ENCODE measurements around the gene UBE2D2.
"Not testable (repeated sequence)": the region's sequence is repeated elsewhere in the genome, so short reads cannot be mapped to it uniquely, and the experiment has no call there.

The UBE2D2 gene

GRCh38 chr5:139560752-139561654, at the start of gene UBE2D2:
TSS of gene UBE2D2 (plus strand) at chr5:139561339. CDS start at chr5:139561792, 453 bp downstream.
- peak; percentile 91 for DNase-seq

GRCh38 chr5:139512786-139513390, 48.3 kb upstream of the UBE2D2 start:
- DNase-seq: no peak

- peak; percentile 39 for DNase-seq
Measured at GRCh38 chr5:139513434-139513833, 47.7 kb upstream of the UBE2D2 start.

GRCh38 chr5:139513852-139514485, 47.2 kb upstream of the UBE2D2 start:
- no peak for DNase-seq

- DNase-seq: no peak
Measured at GRCh38 chr5:139514486-139514856, 46.7 kb upstream of the UBE2D2 start.

- peak; percentile 59 for DNase-seq
Measured at GRCh38 chr5:139517683-139518564, 43.2 kb upstream of the UBE2D2 start.

- no peak for DNase-seq
Measured at GRCh38 chr5:139523635-139524445, 37.3 kb upstream of the UBE2D2 start.

GRCh38 chr5:139524446-139524845, 36.7 kb upstream of the UBE2D2 start:
- no peak for DNase-seq

GRCh38 chr5:139524940-139525585, 36.1 kb upstream of the UBE2D2 start:
- DNase-seq: no peak

GRCh38 chr5:139525586-139526308, 35.4 kb upstream of the UBE2D2 start:
- not testable (repeated sequence) for DNase-seq

- not testable (repeated sequence) for DNase-seq
Measured at GRCh38 chr5:139526309-139527089, 34.6 kb upstream of the UBE2D2 start.

- not testable (repeated sequence) for DNase-seq
Measured at GRCh38 chr5:139527090-139527470, 34.1 kb upstream of the UBE2D2 start.

- DNase-seq: not testable (repeated sequence)
Measured at GRCh38 chr5:139527896-139528467, 33.2 kb upstream of the UBE2D2 start.

- not testable (repeated sequence) for DNase-seq
Measured at GRCh38 chr5:139528695-139529094, 32.4 kb upstream of the UBE2D2 start.

GRCh38 chr5:139530079-139530478, 31.1 kb upstream of the UBE2D2 start:
- not testable (repeated sequence) for DNase-seq

- no peak for DNase-seq
Measured at GRCh38 chr5:139531772-139532169, 29.4 kb upstream of the UBE2D2 start.

- no peak for DNase-seq
Measured at GRCh38 chr5:139543423-139543991, 17.6 kb upstream of the UBE2D2 start.

- not testable (repeated sequence) for DNase-seq
Measured at GRCh38 chr5:139546593-139546992, 14.5 kb upstream of the UBE2D2 start.
